CD4-positive, alpha-beta T cell treated with Interleukin-2 at 100 ng/mL for 4 hours (primary cell): ENCODE measurements around the gene DNAH17.

ENCODE experiments used
- DNase-seq: peaks from one replicate; pipeline ENCODE4 v3.0.0-alpha.2; 2020; ENCODE audit warnings: low spot score

Gene DNAH17

GRCh38 chr17:78577296-78577695 is at the start of gene DNAH17:
Gene DNAH17 (minus strand): TSS chr17:78577396. CDS start chr17:78575057, 2,339 bp downstream.
- no peak for DNase-seq

- DNase-seq = no peak
Measured at GRCh38 chr17:78624324-78625151, 47.3 kb upstream of the DNAH17 start.

GRCh38 chr17:78623541-78623940 is 46.3 kb upstream of the DNAH17 start:
- DNase-seq = no peak

- no peak for DNase-seq
Measured at GRCh38 chr17:78622491-78623265, 45.5 kb upstream of the DNAH17 start.

- no peak for DNase-seq
Measured at GRCh38 chr17:78621720-78622490, 44.7 kb upstream of the DNAH17 start.

GRCh38 chr17:78620099-78620498 is 42.9 kb upstream of the DNAH17 start:
- no peak for DNase-seq

GRCh38 chr17:78619334-78619733 is 42.1 kb upstream of the DNAH17 start:
- DNase-seq = no peak

- no peak for DNase-seq
Measured at GRCh38 chr17:78618264-78619066, 41.3 kb upstream of the DNAH17 start.

GRCh38 chr17:78617511-78618061 is 40.4 kb upstream of the DNAH17 start:
- no peak for DNase-seq

- no peak for DNase-seq
Measured at GRCh38 chr17:78616946-78617345, 39.8 kb upstream of the DNAH17 start.

GRCh38 chr17:78615631-78616030 is 38.4 kb upstream of the DNAH17 start:
- DNase-seq = no peak

GRCh38 chr17:78613416-78613815 is 36.2 kb upstream of the DNAH17 start:
- no peak for DNase-seq

- no peak for DNase-seq
Measured at GRCh38 chr17:78611607-78612006, 34.4 kb upstream of the DNAH17 start.

GRCh38 chr17:78610951-78611511 is 33.8 kb upstream of the DNAH17 start:
- no peak for DNase-seq

GRCh38 chr17:78609191-78609641 is 32.0 kb upstream of the DNAH17 start:
- no peak for DNase-seq

- no peak for DNase-seq
Measured at GRCh38 chr17:78608804-78609186, 31.6 kb upstream of the DNAH17 start.

- DNase-seq = no peak
Measured at GRCh38 chr17:78608122-78608803, 31.1 kb upstream of the DNAH17 start.

- no peak for DNase-seq
Measured at GRCh38 chr17:78607038-78607437, 29.8 kb upstream of the DNAH17 start.

GRCh38 chr17:78605886-78606285 is 28.7 kb upstream of the DNAH17 start:
- DNase-seq = no peak

GRCh38 chr17:78605429-78605828 is 28.2 kb upstream of the DNAH17 start:
- DNase-seq = no peak
